HG02678 (cell line): ENCODE results near the gene PPP1R3C.

Experiments used
- ATAC-seq: cut with Tn5 transposase; IDR thresholded peaks from one replicate; pipeline ENCODE4 v1.9.1; 2021; ENCODE audit warnings: mild to moderate bottlenecking, moderate library complexity; ENCODE audit not compliant: unreplicated experiment

The PPP1R3C gene

DNA sequence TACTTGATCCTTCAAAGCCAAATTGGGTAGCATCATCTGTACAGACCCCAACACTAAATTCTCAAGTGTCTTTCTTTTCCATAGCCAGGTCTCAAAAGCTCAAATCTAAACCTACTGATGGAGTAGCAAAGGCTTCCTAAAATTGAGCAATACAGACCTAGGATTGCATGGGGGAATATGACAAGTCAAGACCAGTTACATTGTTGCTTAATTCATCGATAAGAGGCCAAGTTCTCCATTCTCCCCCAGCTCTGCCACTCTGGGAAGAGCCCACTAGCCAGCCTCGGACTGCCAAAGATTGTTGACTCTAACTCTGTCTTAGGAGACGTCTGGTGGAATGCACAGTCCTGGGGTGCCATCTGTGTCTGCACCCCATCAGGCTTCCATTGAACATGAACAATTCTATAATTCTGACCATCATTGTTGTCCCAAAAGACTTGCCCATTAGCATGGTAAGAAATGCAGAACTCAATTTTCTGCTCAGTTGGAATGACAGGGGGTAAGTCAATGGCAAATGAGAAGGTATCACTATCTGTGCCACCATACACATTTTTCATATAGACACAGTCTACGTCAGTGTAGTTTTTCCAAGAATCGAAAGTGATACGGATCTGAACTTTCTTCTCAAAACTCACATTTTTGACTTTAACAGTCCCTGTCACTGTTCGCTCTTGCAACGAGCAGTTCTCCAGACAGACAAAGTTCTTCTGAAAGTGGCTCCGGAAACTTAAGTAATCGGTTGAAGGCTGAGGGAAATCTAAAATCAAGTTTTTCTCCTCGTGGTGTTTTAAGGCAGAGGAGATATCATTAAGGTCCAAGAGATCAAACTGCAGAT, 2.9 kb downstream of the PPP1R3C start:
- ATAC-seq: no peak

DNA sequence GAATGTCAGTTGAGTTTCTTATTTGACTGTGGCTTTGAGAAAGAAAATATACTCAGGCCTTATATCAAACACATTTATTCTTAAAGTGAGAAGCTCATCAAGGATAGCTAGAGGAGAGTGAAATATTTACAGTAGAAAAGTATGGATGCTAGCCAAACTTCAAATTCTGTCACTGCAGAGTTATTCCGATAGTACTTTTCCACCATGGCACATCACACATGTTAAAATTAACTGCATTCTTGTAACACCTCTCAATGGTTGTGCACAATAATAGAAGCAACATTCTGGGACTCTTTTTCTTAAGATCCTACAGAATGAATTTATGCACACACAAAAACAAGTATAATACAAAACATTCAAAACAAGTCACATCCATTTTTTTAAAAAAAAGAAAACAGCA, 4.5 kb downstream of the PPP1R3C start:
- ATAC-seq: no peak

DNA sequence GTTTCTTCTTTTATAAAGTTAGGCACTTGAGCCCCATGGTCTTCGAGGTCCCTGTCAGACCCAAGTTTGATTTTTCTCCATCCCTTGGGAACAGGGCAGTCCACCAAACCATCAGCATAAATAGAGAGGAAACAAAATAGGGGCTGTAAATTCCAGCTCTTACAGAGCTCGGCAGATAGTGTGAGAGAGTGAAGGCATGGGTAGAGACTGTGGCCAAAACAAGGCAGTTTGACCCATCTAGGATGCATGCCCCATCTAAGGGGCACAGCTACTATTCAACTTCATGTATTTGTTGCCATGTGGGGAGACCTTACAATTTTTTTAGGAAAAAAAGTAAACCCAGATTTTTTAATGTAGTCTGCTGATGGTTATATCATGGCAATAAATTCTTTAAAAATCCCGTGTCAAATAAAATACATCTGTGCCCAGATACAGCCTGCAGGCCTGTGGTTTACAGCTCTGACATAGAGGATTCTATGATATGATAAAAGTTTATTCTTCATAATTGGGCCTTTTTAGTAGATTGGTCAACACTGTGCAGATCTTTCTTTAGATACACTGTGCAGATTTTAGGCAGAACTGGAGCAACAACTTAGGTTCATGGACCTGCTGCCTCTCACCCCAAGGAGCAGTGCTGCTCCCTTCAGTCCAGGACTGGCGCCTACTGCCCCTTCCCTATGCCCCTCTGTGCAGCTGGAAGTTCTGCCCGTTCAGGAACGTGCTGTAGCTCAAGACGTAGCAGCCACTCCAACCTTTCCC, 5.3 kb downstream of the PPP1R3C start:
- no peak for ATAC-seq

DNA sequence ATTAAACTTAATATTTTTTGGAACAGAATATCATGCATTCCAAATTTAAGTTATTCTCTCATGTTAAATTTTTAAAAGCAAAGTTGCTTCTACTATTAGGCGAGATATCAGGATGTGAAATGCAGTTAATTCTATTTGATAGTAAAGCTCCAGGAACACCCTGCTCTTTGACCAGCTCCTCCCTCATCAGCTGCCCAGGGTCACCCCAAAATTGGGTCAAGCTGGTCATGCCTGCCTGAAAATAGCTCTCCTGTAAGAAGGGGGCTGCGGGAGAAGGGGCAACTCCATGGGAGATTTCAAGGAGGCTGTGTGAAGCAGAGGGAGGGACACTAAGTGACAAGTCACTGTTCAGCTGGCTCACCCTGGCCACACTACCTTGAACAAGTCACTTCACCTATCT, 5.9 kb downstream of the PPP1R3C start:
- ATAC-seq: no peak

DNA sequence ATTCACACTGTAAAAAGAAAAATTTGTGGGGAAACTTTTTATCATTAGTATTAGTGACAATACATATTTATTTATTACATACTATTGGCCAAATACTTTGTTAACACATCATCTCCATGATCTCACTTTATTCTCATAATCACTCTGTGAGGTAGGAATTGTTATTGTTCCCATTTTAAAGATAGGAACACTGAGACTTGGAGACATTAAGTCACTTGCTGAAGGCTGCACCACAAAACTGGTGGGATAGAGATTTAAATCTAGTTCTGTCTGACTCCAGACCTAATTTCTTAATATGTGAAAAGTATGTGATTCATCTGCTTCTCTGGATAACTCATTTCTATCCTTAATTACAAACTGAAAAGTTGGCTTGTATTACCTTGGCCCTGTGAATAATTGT, 8.2 kb downstream of the PPP1R3C start:
- no peak for ATAC-seq

DNA sequence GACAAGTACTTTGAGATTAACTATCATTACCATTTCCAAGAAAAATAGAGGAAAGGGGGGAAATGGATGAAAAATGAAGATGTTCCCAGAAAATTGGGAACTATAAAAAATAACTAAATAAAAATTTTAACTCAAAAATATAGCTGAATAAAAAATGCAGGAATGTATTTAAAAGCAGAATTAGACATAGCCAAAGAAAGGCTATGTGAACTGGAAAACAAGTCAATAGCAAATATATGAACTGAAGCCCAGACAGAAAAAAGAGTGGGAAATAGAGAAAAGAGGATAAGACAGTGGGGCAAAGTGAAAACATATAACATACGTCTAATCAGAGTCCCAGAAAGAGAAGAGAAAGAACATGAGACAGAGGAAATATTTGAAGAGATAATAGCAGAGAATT, 10.3 kb downstream of the PPP1R3C start:
- ATAC-seq: no peak

DNA sequence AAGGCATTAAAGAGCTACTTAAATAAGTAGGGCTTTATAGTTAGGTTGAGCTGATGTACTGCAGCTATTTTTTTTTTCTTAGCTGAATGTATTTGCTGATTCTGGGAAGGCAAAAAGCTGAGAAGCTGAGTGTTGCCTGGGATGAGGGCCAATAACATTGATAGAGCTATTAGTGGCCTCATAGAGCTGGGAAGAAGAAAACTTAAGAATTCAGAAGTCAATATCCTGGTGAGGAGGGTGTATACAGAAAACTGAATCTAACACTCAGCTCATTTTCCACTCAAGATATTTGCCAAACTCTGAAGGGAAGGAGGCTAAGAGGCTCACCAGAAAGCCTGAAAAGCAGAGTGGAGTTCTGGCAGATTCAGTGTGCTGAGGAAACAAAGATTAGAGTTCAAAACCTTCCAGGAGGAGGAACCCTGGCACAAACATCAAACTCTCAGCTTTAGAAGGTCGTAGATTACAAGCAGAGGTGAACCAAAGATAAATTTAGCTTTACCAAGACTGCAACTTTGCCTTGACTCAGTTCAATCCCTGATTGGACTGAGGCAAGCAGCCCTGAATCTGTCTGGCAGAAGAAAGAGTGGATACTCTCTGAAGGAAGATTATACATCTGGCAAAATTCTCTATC, 11.3 kb downstream of the PPP1R3C start:
- ATAC-seq: no peak

DNA sequence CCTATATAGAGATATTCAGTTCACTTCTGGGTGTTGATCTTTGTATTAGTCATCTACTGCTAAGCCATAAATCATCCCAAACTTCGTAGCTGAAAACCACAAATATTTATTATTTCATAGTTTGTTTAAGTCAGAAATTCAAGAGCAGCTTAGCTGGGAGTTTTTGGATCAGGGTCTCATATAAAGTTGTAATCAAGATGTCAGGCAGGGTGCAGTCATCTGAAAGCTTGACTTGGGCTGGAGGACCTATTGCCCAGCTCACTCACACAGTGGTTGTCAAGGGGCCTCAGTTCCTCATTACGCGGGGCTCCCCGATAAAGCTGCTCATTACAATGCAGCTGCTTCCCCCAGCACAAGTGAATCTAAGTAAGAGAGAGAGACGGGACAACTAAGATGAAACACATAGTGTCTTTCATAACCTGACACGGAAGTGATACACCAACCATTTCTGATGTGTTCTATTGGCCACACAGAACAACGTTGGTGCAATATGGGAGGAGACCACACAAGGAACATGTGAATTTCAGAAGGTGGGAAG, 15.7 kb downstream of the PPP1R3C start:
- ATAC-seq: no peak

DNA sequence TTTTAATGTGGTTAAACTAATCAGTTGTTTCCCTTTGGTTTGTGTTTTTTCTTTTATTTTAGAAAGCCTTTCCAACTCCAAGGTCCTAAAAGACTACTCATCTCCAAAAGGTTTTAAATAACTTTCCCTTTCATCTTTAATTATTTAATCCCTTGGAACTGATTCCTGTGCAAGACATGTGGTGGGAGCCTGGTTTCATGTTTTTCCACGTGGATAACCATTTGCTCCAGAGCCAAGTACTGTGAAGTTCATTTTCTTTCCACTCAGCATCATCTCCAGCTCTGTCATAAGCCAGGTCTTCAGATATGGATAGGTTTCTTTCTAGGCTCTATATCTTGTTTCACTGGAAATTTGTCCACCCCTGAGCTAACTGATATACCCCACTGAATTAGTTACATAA, 16.7 kb downstream of the PPP1R3C start:
- ATAC-seq: no peak

DNA sequence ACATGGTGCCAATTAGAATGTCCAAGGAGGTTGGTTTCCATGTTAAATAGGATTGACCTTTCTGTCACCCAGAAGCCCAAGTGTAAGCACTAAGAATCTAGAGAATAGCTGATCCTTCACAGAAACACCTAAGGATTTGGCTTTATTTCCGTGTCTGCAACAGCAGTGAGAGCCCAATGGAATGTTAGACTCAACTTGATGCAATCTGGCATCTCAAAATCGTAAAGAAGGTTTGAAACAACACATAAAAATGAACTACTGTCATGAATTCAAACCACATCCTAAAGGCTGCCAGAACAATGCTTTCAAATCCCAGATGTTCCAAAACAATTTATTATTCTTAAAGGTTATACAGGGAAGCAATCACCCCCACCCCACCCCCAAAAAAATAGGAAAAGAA, 18.6 kb downstream of the PPP1R3C start:
- ATAC-seq: no peak

DNA sequence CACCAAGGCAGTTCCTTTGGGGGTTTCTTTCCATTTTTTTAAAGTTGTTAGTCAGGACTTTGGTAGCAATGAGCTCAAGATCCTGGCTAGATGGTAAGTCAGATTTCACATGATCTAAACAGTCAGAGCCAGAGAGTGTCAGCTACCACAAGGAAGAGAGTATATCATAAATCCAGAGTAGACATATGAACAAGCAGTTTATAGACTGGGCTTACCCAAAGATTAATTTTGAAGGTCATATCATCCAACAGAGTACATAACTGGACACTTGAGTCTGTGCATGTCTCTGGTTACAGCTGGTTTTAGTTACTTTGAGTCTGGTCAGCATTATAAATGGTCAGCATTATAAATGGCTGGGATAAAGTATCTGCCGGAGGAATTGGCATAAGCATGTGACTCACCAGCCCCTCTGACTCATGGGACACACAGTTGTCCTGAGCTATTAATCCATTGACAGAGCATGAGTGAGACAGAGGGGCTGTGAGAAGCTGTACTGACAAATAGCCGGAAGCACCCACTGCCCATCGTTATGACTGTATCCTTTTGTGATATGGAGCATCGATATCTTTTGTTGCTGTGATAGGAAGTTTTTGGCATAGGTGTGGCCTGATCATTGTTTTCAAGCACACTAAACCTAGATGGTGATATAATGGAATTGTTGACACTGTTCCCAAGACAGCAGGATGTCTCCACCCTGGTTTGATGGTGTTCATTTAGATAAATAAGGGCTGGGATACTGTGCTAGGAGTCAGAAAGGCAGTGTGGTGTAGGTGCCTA, 19.3 kb downstream of the PPP1R3C start:
- no peak for ATAC-seq

DNA sequence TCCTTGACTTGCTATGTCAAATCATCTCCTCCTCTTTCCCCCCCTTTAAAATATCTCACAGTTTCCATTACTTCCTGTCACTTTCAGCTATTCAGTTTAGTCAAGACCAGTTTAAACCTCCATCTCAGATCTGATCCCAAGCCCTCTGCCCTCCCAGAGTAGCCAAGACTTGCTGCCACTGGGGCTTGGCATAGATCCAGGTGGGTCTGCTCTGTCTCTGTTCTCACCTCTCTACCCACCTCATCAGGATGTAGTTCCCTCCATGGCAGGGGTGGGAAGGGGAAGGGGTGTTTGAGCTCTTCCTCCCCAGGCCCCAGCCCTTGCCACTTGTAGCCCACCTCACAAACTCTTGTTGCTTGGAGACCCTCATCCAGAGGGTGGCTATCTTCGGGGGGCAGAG, 22.0 kb downstream of the PPP1R3C start:
- ATAC-seq: no peak

DNA sequence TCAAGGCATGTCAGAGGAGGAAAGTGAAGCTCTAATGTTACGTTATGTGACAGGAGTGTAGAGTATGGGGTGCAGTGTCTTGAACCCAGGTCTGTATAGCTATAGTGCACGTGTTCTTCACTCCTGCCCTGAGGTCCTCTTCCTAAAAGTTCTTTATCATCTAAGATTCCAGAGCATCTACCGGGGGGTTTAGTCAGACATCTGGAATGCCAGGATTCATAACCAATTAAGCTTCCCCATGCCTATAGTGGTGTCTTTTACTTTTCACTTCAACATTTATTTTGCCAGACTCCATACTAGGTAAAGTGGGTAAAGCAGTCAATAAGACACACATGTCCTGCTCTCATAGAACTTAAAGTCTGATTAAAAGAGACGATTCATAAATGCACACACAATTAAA, 22.4 kb downstream of the PPP1R3C start:
- no peak for ATAC-seq

DNA sequence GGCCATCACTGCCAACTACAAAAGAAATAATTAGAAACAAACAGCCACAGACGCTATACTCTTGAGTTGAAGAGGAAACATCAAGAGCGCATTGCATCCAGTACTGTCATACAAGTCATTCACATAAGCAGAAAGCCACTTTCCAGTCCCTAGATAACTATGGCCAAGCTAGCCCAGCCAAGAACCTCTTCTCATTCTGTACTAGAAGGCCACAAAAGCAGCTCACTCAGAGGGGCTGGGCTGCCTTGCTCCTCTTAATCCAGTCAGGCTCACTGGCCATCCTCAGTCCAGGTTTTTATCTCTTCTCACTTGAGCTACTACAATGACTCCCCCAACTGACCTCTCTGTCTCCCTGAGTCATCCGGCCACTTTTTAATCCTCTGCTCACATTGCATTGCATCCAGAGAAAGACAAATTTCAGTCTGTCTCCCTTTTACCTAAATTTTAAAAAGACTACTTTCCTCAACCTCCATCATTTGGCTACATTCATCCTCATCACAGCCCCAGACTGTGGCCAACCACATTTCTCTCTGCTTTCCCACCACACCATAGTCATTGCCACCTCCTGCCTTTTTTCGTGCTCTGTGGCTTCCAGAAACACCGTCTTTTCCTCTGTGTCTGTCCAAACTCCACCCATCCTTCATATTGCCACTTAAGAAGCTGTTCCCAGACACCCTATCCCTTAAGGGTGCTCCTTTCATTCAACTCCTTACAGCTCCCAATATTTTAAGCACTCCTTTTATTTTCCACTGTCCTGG, 25.0 kb downstream of the PPP1R3C start:
- no peak for ATAC-seq

DNA sequence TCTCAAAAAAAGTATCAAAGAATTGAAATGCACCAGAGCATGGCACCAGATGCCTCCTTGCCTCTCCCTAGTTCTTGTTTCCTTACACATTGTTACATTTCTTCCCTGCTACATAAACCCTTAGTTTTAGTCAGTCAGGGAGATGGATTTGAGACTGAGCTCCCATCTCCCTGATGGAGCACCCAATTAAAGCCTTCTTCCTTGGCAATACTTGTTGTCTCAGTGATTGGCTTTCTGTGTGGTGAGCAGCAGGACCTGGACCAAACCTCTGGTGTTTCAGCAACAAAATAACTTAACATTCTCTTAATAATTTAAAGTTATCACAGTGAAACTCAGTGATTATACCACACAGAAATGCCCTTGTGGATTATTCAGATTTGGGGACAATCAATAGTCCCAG, 26.9 kb downstream of the PPP1R3C start:
- ATAC-seq: no peak

DNA sequence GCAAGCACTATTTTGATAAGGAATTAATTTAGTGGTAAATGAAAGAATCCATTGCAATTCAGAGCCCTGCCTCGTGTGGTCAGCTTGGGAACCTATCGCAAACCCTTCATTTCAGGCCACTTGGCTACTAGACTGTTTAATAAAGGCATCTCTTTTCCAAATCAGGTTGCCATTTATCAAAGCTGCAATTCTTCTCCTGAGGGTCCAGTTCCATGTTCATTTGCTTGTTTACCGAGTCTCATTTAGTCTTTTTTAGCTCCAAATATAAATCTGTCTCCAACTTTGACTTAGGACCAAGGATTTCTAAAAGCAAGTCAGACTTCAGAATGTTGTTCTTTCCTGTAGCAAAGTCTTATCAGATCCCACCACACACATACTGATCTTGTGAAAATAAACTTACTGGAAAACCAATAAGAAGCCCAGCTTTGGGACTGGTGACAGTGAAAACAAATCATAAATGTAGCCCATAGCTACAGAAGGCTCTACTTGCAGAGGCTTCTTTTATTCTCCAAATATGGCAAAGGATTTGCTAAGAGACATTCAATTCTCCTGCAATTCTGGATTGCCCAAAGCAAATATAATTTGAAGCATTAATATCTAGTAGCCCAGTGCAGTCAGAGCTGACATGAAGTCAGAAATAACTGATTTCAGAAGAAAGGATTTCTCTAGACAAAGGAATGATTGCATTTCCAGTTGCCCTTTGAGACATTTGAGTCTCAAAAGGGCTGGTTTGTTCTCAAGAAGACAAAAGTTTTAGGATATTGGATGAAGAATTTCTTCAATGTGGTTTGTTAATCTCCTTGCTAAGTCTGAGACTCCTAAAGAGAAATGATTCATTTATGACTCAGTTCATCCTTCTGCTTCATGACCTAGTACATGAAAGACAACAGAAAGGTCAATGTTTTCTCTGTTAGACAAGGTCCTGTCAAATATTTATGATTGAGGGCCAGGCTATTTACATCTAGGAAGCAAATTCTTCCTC, 28.0 kb downstream of the PPP1R3C start:
- no peak for ATAC-seq

DNA sequence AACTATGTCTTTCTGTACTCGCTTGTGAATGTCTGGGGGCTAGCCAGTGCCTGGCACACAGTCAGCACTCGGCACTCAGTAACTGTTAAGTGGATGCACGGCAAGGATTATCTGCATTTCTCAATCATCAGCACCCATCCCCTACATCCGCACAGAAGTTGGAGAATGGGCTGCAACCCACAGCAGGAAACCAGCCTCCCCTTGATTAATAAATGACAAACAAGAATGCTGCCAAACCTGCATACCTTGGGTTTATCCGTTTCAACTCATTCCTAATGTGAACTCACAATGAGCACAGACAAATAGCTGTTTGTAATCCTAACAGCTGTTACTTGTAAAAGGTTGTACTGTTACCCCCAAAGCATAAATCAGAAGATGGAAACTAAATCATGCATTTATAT, 28.9 kb downstream of the PPP1R3C start:
- ATAC-seq: no peak

DNA sequence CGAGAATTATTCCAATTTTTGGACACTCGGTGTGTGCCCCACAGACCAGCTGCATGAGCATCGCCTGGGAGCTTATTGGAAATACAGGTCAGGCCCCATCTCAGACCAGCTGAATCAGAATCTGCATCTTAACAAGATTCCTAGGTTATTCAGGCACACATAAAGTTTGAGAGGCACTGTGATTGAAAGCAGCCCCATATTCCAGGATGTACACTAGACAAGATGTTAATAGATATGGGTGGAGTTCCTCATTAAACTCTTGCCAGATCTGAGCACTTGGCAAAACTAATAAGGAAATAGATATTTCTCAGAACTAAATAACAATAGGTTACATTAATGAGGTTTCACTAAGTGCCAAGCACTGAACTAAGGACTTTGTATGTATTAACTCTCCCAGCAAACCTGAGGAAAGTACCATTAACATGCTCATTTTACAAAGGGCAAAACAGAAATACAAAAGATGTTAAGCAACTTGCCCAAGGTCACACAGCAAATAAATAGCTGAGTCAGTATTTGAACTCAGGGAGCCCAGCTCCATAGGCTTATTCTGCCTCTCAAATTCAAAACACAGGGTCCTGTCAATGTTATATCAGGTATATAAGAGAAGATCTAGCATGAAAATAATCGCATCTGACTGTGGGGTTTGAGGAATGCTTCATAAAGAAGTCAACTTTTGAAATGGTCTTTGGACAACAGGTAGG, 29.9 kb downstream of the PPP1R3C start:
- no peak for ATAC-seq
